ENCODE measurements around the gene TPI1. TPM values are rescaled to one million over a fixed set of nuclear protein-coding genes. Genes with fewer than 3 reads are reported as not detected.
A peak's percentile ranks its signal among the peaks of the same experiment; 100 is the strongest.

TPI1 gene
- total and polyA plus RNA-seq, 2 of the 8 experiments (the other 6 are each of a cell fraction or from before 2014, with no cell fraction given), result 910 to 3,018 TPM

GRCh38 chr12:6888360-6888759 is 21.0 kb downstream of the TPI1 start:
- Histone ChIP-seq H2AK5ac (ENCODE audit: low read depth, low read length) (peak overlapping the region; percentile 100), H2BK12ac (ENCODE audit: low read depth, low read length) (peak overlapping the region; percentile 98; the same call in 1 of the 2 replicates), H3K4me3 (ENCODE audit: extremely low read depth in 1 of 4, insufficient read depth in 2 of 4, low read depth in 3 of 4, low read length in 4 of 4) (no peak overlapping the region), H2BK120ac (replicated peaks; ENCODE audit: low read depth, low read length) (no peak overlapping the region), H4K91ac (replicated peaks; ENCODE audit: insufficient read length, low read length) (peak overlapping the region; percentile 1), H3K79me2 (ENCODE audit: control insufficient read depth in 1 of 2, insufficient read depth in 2 of 2, low read length in 2 of 2) (no peaks in the 10 kb centered on the region), H2BK5ac (ENCODE audit: low read depth, low read length) (peak overlapping the region; percentile 54; the same call in 1 of the 2 replicates), H3K79me1 (ENCODE audit: low read depth, low read length) (no peaks in the 10 kb centered on the region), H3K23ac (ENCODE audit: insufficient read length) (no peak overlapping the region), H4K20me1 (replicated peaks in 1 of 2; ENCODE audit: control insufficient read depth in 1 of 2, insufficient read depth in 2 of 2, low read length in 2 of 2) (no peaks in the 10 kb centered on the region), H3K4me1 (replicated peaks in 1 of 4; ENCODE audit: control insufficient read depth in 3 of 4, insufficient read depth in 4 of 4, low read length in 3 of 4) (peaks cover 2 to 13% (median 8%) of the 10 kb centered on the region in 4 experiments; a peak in 6 of 7 replicates), H3K14ac (ENCODE audit: insufficient read length) (no peak overlapping the region), H2BK15ac (ENCODE audit: low read length) (0 out of 2 replicates have a peak overlapping the region, but pooled peaks have one; percentile 5), H3K4ac (replicated peaks; ENCODE audit: insufficient read length, low read depth, low read length) (no peak overlapping the region), H3K9me3 (ENCODE audit: insufficient read depth in 2 of 2, low read depth in 1 of 2, low read length in 1 of 2) (no peaks in the 10 kb centered on the region), H4K5ac (ENCODE audit: insufficient read length, low read depth, low read length) (no peak overlapping the region), H3K23me2 (ENCODE audit: low read depth, low read length) (no peaks in the 10 kb centered on the region), H3K18ac (ENCODE audit: extremely low read depth, low read length) (peak overlapping the region; percentile 76), H3K27me3 (replicated peaks in 1 of 4; ENCODE audit: control insufficient read depth in 3 of 4, extremely low read depth in 1 of 4, insufficient read depth in 3 of 4, low read length in 3 of 4) (no peaks in the 10 kb centered on the region), H2AFZ (ENCODE audit: low read length) (no peak overlapping the region), H4K8ac (ENCODE audit: extremely low read depth, insufficient read depth, low read length) (no peak overlapping the region), H3K4me2 (ENCODE audit: insufficient read depth in 1 of 2, low read depth in 2 of 2, low read length in 2 of 2) (no peak overlapping the region), H3K36me3 (ENCODE audit: control insufficient read depth in 2 of 4, insufficient read depth in 4 of 4, low read length in 3 of 4) (peaks cover 0 to 20% (median 1%) of the 10 kb centered on the region in 4 experiments; a peak in 4 of 8 replicates), H3K27ac (ENCODE audit: low read depth, low read length) (no peak overlapping the region), H3K56ac (replicated peaks; ENCODE audit: insufficient read length, low read depth, low read length) (no peak overlapping the region), H2BK20ac (ENCODE audit: low read length) (peak overlapping the region; percentile 62), H3K9ac (replicated peaks in 1 of 4; ENCODE audit: extremely low read depth in 1 of 4, low read depth in 3 of 4, low read length in 3 of 4) (no peak overlapping the region)
- peak; percentile 47; the same call in 1 of the 2 replicates for TF ChIP-seq MAFK (IDR thresholded peaks at IDR 0.05; ENCODE audit: low read depth, low read length)
- no peak for TF ChIP-seq CBX5 (IDR thresholded peaks at IDR 0.05; ENCODE audit: low read depth, low read length)
- FAIRE-seq, result no peak
- CTCF ChIA-PET (ENCODE audit: partially characterized antibody), result interaction anchor here (0.6 to 2.3 kb wide), 2 partner anchors 16 to 190 kb away, joined by 3 to 18 read pairs; partner anchors contain the start of gene SPSB2
- no peak for DNase-seq (ENCODE audit: low read depth in 1 of 2, low spot score in 2 of 2)
- WGBS, 2 experiments (ENCODE audit: extremely low coverage in 1 of 2, insufficient coverage in 1 of 2, insufficient read length in 1 of 2, insufficient replicate concordance in 2 of 2, low coverage in 1 of 2, low lambda C conversion rate in 2 of 2, missing lambda C conversion rate in 1 of 2), result 95% methylated on average over 2 of the region's 2 CpGs; no CpG with 5 or more reads in 1 of the 2 experiments
- POLR2A ChIA-PET (ENCODE audit: partially characterized antibody), result interaction anchor here (4.1 to 7.8 kb wide), 2 partner anchors 16 to 21 kb away, joined by 26 to 86 read pairs; partner anchors contain the start of genes SPSB2 and TPI1

All from H1 (cell line).